Chondrocyte (in vitro differentiated cells): ENCODE measurements around the gene AHRR. TPM values are rescaled to one million over a fixed set of nuclear protein-coding genes. Genes with fewer than 3 reads are reported as not detected.

Experiments used
- DNase-seq: peaks from one replicate; pipeline ENCODE4 v3.0.0; 2021; ENCODE audit warnings: mixed read lengths, low spot score
- H3K27ac Mint-ChIP-seq: one replicate; pipeline ENCODE4 v1.8.0; 2021; ENCODE audit warnings: mild to moderate bottlenecking, moderate library complexity, mixed read lengths; ENCODE audit not compliant: unreplicated experiment
- H3K27me3 Mint-ChIP-seq: 2 replicates; pipeline ENCODE4 v1.8.0; 2021; ENCODE audit warnings: low read depth, mixed read lengths
- H3K36me3 Mint-ChIP-seq: 2 replicates; pipeline ENCODE4 v1.8.0; 2021; ENCODE audit warnings: low read depth, mixed read lengths
- H3K4me1 Mint-ChIP-seq: 2 replicates; pipeline ENCODE4 v1.8.0; 2021; ENCODE audit warnings: low read depth, mild to moderate bottlenecking, mixed read lengths
- H3K4me3 Mint-ChIP-seq: one replicate; pipeline ENCODE4 v1.8.0; 2021; ENCODE audit warnings: mild to moderate bottlenecking, moderate library complexity, mixed read lengths; ENCODE audit not compliant: unreplicated experiment
- H3K9me3 Mint-ChIP-seq: 2 replicates; pipeline ENCODE4 v1.8.0; 2021; ENCODE audit warnings: low read depth, mixed read lengths
- CTCF ChIP-seq: fragments of 200-600 bp; sonication (generic); IDR thresholded peaks from 2 replicates; pipeline ENCODE4 v1.5.0; 2021; ENCODE audit warnings: antibody characterized with exemption, mild to moderate bottlenecking, moderate library complexity
- total RNA-seq: library from RNA; stranded (reverse); gene quantifications from 3 replicates; pipeline ENCODE4 v1.2.1, GENCODE V29; 2021

Gene AHRR
- total RNA-seq, 1 donor from 2014 or later, result 17.3 TPM

GRCh38 chr5:393846-394275 lies 72.3 kb downstream of the AHRR start:
- TF ChIP-seq CTCF, result no peak
- Mint-ChIP-seq H3K9me3 (no peaks in the 10 kb centered on the region), H3K4me1 (peaks cover 35% of the 10 kb centered on the region), H3K4me3 (no peak overlapping the region), H3K36me3 (peaks cover 4% of the 10 kb centered on the region), H3K27ac (peak overlapping the region; percentile 91), H3K27me3 (no peaks in the 10 kb centered on the region)
- DNase-seq, result peak; percentile 55

GRCh38 chr5:394671-395155 lies 73.2 kb downstream of the AHRR start:
- peak; percentile 79 for DNase-seq

GRCh38 chr5:395156-395920 lies 73.8 kb downstream of the AHRR start:
- Mint-ChIP-seq H3K9me3 (no peaks in the 10 kb centered on the region), H3K36me3 (peaks cover under 1% of the 10 kb centered on the region), H3K4me3 (peak overlapping the region; percentile 7), H3K4me1 (peaks cover 47% of the 10 kb centered on the region), H3K27ac (peak overlapping the region; percentile 98), H3K27me3 (no peaks in the 10 kb centered on the region)
- DNase-seq, result peak; percentile 92
- TF ChIP-seq CTCF, result no peak

More at GRCh38 chr5:394671-395155, 73.2 kb downstream of the AHRR start:
- no peak overlapping the region for H3K4me3 Mint-ChIP-seq
- no peak for TF ChIP-seq CTCF
- H3K4me1 Mint-ChIP-seq, result peaks cover 41% of the 10 kb centered on the region
- no peaks in the 10 kb centered on the region for H3K27me3 Mint-ChIP-seq
- no peaks in the 10 kb centered on the region for H3K9me3 Mint-ChIP-seq
- H3K36me3 Mint-ChIP-seq, result peaks cover 4% of the 10 kb centered on the region
- H3K27ac Mint-ChIP-seq, result peak overlapping the region; percentile 98

- Mint-ChIP-seq H3K9me3 (no peaks in the 10 kb centered on the region), H3K4me1 (peaks cover 48% of the 10 kb centered on the region), H3K27me3 (no peaks in the 10 kb centered on the region)
These were observed 74.5 kb downstream of the AHRR start for GRCh38 chr5:395921-396530.

More at GRCh38 chr5:395921-396530, 74.5 kb downstream of the AHRR start:
- Mint-ChIP-seq H3K27ac (peak overlapping the region; percentile 98), H3K4me3 (no peak overlapping the region), H3K36me3 (no peaks in the 10 kb centered on the region)
- no peak for TF ChIP-seq CTCF
- DNase-seq, result peak; percentile 61
